WTC11 (cell line): Measurements from ENCODE around the gene RELT. TPM values are rescaled to one million over a fixed set of nuclear protein-coding genes. Genes with fewer than 3 reads are reported as not detected.
A peak's percentile ranks its signal among the peaks of the same experiment; 100 is the strongest.

Source experiments
- ATAC-seq: fragments of 200-7000 bp; cut with Tn5 transposase; 2 replicates; pipeline ENCODE4 v1.10.0; 2021; ENCODE audit warnings: mild to moderate bottlenecking, moderate library complexity
- CTCF ChIA-PET: fragments of 300-600 bp; sonication (Branson Sonifier 250); formaldehyde crosslinking; loops from one replicate; lab custom pipeline; 2021; ENCODE audit warnings: antibody characterized with exemption; lab: Charles Lee
- POLR2A ChIA-PET: fragments of 350-600 bp; sonication (Branson Sonifier 250); formaldehyde crosslinking; loops from one replicate; lab custom pipeline; 2021; ENCODE audit warnings: antibody characterized with exemption; lab: Charles Lee
- DNase-seq: peaks from one replicate; pipeline ENCODE4 v3.0.0; 2021; ENCODE audit warnings: low spot score
- H3K27ac Mint-ChIP-seq: 2 replicates; pipeline ENCODE4 v1.8.0; 2021; ENCODE audit warnings: mixed read lengths
- H3K27me3 Mint-ChIP-seq: 2 replicates; pipeline ENCODE4 v1.8.0; 2021; ENCODE audit warnings: low read depth, mild to moderate bottlenecking, moderate library complexity, mixed read lengths
- H3K36me3 Mint-ChIP-seq: 2 replicates; pipeline ENCODE4 v1.8.0; 2021; ENCODE audit warnings: mixed read lengths
- H3K4me1 Mint-ChIP-seq: 2 replicates; pipeline ENCODE4 v1.8.0; 2022; ENCODE audit warnings: mixed read lengths
- H3K4me3 Mint-ChIP-seq: 2 replicates; pipeline ENCODE4 v1.8.0; 2021; ENCODE audit warnings: mild to moderate bottlenecking, moderate library complexity, mixed read lengths
- H3K9me3 Mint-ChIP-seq: 2 replicates; pipeline ENCODE4 v1.8.0; 2021; ENCODE audit warnings: mixed read lengths
- CREM ChIP-seq: sonication (generic); formaldehyde crosslinking; IDR thresholded peaks from 2 replicates; pipeline ENCODE4 v1.8.1; 2022; ENCODE audit warnings: mild to moderate bottlenecking, missing genetic modification reagents, moderate library complexity
- EMX1 ChIP-seq: fragments of 250-450 bp; sonication (Bioruptor Pico); IDR thresholded peaks from 2 replicates; pipeline ENCODE4 v1.8.0; 2021; ENCODE audit warnings: mild to moderate bottlenecking
- ERG ChIP-seq: fragments of 250-450 bp; sonication (Bioruptor Pico); IDR thresholded peaks from 2 replicates; pipeline ENCODE4 v1.8.0; 2021; ENCODE audit warnings: mild to moderate bottlenecking
- FOXK1 ChIP-seq: sonication (generic); formaldehyde crosslinking; IDR thresholded peaks from 2 replicates; pipeline ENCODE4 v1.8.0; 2022; ENCODE audit warnings: mild to moderate bottlenecking, moderate library complexity, missing genetic modification reagents
- HMGXB4 ChIP-seq: sonication (generic); formaldehyde crosslinking; IDR thresholded peaks from 2 replicates; pipeline ENCODE4 v1.8.1; 2023; ENCODE audit warnings: mild to moderate bottlenecking, moderate library complexity, missing genetic modification reagents
- MAX ChIP-seq: sonication (generic); formaldehyde crosslinking; IDR thresholded peaks from 2 replicates; pipeline ENCODE4 v1.8.0; 2022; ENCODE audit warnings: mild to moderate bottlenecking, missing genetic modification reagents
- MLX ChIP-seq: sonication (generic); formaldehyde crosslinking; IDR thresholded peaks from 2 replicates; pipeline ENCODE4 v1.8.1; 2023; ENCODE audit warnings: mild to moderate bottlenecking, missing genetic modification reagents, moderate library complexity
- MXD4 ChIP-seq: fragments of 250-450 bp; sonication (Bioruptor Pico); IDR thresholded peaks from 2 replicates; pipeline ENCODE4 v1.8.0; 2021; ENCODE audit warnings: mild to moderate bottlenecking, moderate library complexity, borderline replicate concordance
- NFYB ChIP-seq: sonication (generic); formaldehyde crosslinking; conservative IDR thresholded peaks from 2 replicates; pipeline ENCODE4 v1.8.0; 2022; ENCODE audit warnings: low read depth, missing genetic modification reagents
- NR2C2 ChIP-seq: sonication (generic); formaldehyde crosslinking; IDR thresholded peaks from 2 replicates; pipeline ENCODE4 v1.8.0; 2022; ENCODE audit warnings: mild to moderate bottlenecking, missing genetic modification reagents
- TEAD1 ChIP-seq: sonication (generic); formaldehyde crosslinking; IDR thresholded peaks from 2 replicates; pipeline ENCODE4 v1.8.0; 2022; ENCODE audit warnings: mild to moderate bottlenecking, missing genetic modification reagents
- TP53 ChIP-seq: sonication (generic); formaldehyde crosslinking; IDR thresholded peaks from 2 replicates; pipeline ENCODE4 v1.8.1; 2023; ENCODE audit warnings: mild to moderate bottlenecking, missing genetic modification reagents
- USF2 ChIP-seq: sonication (generic); formaldehyde crosslinking; IDR thresholded peaks from 2 replicates; pipeline ENCODE4 v1.8.1; 2023; ENCODE audit warnings: mild to moderate bottlenecking, missing genetic modification reagents, moderate library complexity
- ZNF281 ChIP-seq: sonication (generic); formaldehyde crosslinking; IDR thresholded peaks from 2 replicates; pipeline ENCODE4 v1.8.0; 2023; ENCODE audit warnings: mild to moderate bottlenecking, missing genetic modification reagents
- ZNF317 ChIP-seq: sonication (generic); formaldehyde crosslinking; IDR thresholded peaks from 2 replicates; pipeline ENCODE4 v1.8.1; 2023; ENCODE audit warnings: low read depth, mild to moderate bottlenecking, moderate library complexity, missing genetic modification reagents, borderline replicate concordance
- ZNF396 ChIP-seq: fragments of 250-450 bp; sonication (Bioruptor Pico); IDR thresholded peaks from 2 replicates; pipeline ENCODE4 v1.8.0; 2021; ENCODE audit warnings: mild to moderate bottlenecking, moderate library complexity, borderline replicate concordance
- ZNF423 ChIP-seq: fragments of 250-450 bp; sonication (Bioruptor Pico); IDR thresholded peaks from 2 replicates; pipeline ENCODE4 v2.1.2; 2022; ENCODE audit warnings: mild to moderate bottlenecking, moderate library complexity
- total RNA-seq: library from RNA; stranded (reverse); gene quantifications from 3 replicates; pipeline ENCODE4 v1.2.3, GENCODE V29; 2021

The RELT gene
- total RNA-seq, 1 experiment from 2014 or later, result 6.7 TPM

- CTCF ChIA-PET, result interaction anchor here (0.8 to 5.1 kb wide), 11 partner anchors 10 to 277 kb away, joined by 3 to 41 read pairs (median 6); no protein-coding TSS in a partner anchor
- H3K4me1 Mint-ChIP-seq, result peaks cover 11% of the 10 kb centered on the region
These were observed 7.3 kb downstream of the RELT start for GRCh38 chr11:73383249-73384124.

GRCh38 chr11:73384125-73384441 lies 7.9 kb downstream of the RELT start:
- H3K27me3 Mint-ChIP-seq, result no peaks in the 10 kb centered on the region
- TF ChIP-seq ZNF281 (CRISPR knock-in tag) (no peak), MLX (no peak), ZNF396 (CRISPR knock-in tag) (no peak), ZNF317 (CRISPR knock-in tag) (no peak), CREM (CRISPR knock-in tag) (no peak), TEAD1 (CRISPR knock-in tag) (no peak), NR2C2 (CRISPR knock-in tag) (no peak), NFYB (CRISPR knock-in tag) (no peak), USF2 (CRISPR knock-in tag) (no peak), HMGXB4 (CRISPR knock-in tag) (no peak), MAX (no peak), TP53 (CRISPR knock-in tag) (no peak)
- no peak overlapping the region for H3K27ac Mint-ChIP-seq
- ChIA-PET CTCF (interaction anchor here (0.7 to 5.1 kb wide), 9 partner anchors 10 to 294 kb away, joined by 6 to 41 read pairs (median 16); no protein-coding TSS in a partner anchor), POLR2A (no interaction called here)
- ATAC-seq (no peak), DNase-seq (no peak)
- H3K4me3 Mint-ChIP-seq, result no peak overlapping the region
- H3K36me3 Mint-ChIP-seq, result no peaks in the 10 kb centered on the region
- peaks cover 11% of the 10 kb centered on the region for H3K4me1 Mint-ChIP-seq
- no peaks in the 10 kb centered on the region for H3K9me3 Mint-ChIP-seq

More at GRCh38 chr11:73383249-73384124, 7.3 kb downstream of the RELT start:
- Mint-ChIP-seq H3K4me3 (no peak overlapping the region), H3K9me3 (no peaks in the 10 kb centered on the region), H3K27me3 (no peaks in the 10 kb centered on the region), H3K36me3 (no peaks in the 10 kb centered on the region), H3K27ac (no peak overlapping the region)
- TF ChIP-seq NFYB (CRISPR knock-in tag) (no peak), ZNF423 (CRISPR knock-in tag) (peak; percentile 7; the same call in 1 of the 2 replicates)
- POLR2A ChIA-PET, result no interaction called here
- DNase-seq (no peak), ATAC-seq (no peak; the same call in 1 of the 2 replicates)

- ChIA-PET POLR2A (no interaction called here), CTCF (interaction anchor here (0.7 to 5.1 kb wide), 9 partner anchors 9 to 293 kb away, joined by 4 to 41 read pairs (median 8); no protein-coding TSS in a partner anchor)
- no peaks in the 10 kb centered on the region for H3K9me3 Mint-ChIP-seq
- H3K27ac Mint-ChIP-seq, result no peak overlapping the region; the same call in 1 of the 2 replicates
- H3K4me3 Mint-ChIP-seq, result no peak overlapping the region
- ATAC-seq, result no peak
- no peaks in the 10 kb centered on the region for H3K27me3 Mint-ChIP-seq
- TF ChIP-seq EMX1 (CRISPR knock-in tag) (no peak), ERG (CRISPR knock-in tag) (no peak), TP53 (CRISPR knock-in tag) (no peak), MXD4 (CRISPR knock-in tag) (no peak), FOXK1 (CRISPR knock-in tag) (no peak)
- peaks cover 11% of the 10 kb centered on the region for H3K4me1 Mint-ChIP-seq
- H3K36me3 Mint-ChIP-seq, result no peaks in the 10 kb centered on the region
- no peak for DNase-seq
These were observed 8.3 kb downstream of the RELT start for GRCh38 chr11:73384531-73384871.
